IPS-15b (cell line): ENCODE results near the gene LRR1.
"Not testable (repeated sequence)": the region's sequence is repeated elsewhere in the genome, so short reads cannot be mapped to it uniquely, and the experiment has no call there.

Experiments
- H3K27me3 ChIP-seq: one replicate; pipeline ENCODE4 v1.6.1; 2013; ENCODE audit warnings: low read length; ENCODE audit not compliant: control insufficient read depth, insufficient read depth
- H3K36me3 ChIP-seq: one replicate; pipeline ENCODE4 v1.6.1; 2013; ENCODE audit warnings: low read length; ENCODE audit not compliant: control insufficient read depth, insufficient read depth
- H3K4me1 ChIP-seq: one replicate; pipeline ENCODE4 v1.6.1; 2013; ENCODE audit warnings: mild to moderate bottlenecking, low read length; ENCODE audit not compliant: control insufficient read depth, insufficient read depth
- H3K4me3 ChIP-seq: one replicate; pipeline ENCODE4 v1.5.1; 2013; ENCODE audit warnings: low read depth, low read length
- H3K9ac ChIP-seq: one replicate; pipeline ENCODE4 v1.6.1; 2013; ENCODE audit warnings: low read depth, mild to moderate bottlenecking, low read length
- H3K9me3 ChIP-seq: one replicate; pipeline ENCODE4 v1.6.1; 2013; ENCODE audit warnings: mild to moderate bottlenecking, low read length; ENCODE audit not compliant: control insufficient read depth, insufficient read depth

LRR1 gene

GRCh38 chr14:49578141-49578540, 20.6 kb upstream of the LRR1 start:
- Histone ChIP-seq H3K4me1 (peaks cover 7% of the 10 kb centered on the region), H3K9ac (no peak overlapping the region), H3K4me3 (no peak overlapping the region), H3K27me3 (no peaks in the 10 kb centered on the region), H3K9me3 (no peaks in the 10 kb centered on the region), H3K36me3 (peaks cover 6% of the 10 kb centered on the region)

DNA sequence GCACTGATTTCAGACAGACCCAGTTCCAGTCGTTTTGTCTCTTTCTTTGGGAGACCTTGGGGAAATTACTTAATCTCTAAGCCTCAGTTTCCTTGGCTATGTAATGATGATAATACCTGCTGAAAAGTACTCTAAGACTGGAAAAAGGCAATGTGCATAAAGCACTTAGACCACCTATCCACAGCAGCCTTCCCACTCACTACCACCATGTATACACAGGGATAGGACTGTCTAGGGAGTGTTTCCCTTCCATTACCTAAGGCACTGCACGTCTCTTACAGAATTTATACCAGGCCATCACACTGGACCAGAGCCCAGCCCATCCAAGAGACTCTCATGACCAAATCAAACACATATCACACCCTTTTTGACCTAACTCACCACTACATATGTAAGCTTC, 18.9 kb upstream of the LRR1 start:
- H3K4me1 ChIP-seq: peaks cover 7% of the 10 kb centered on the region
- H3K9ac ChIP-seq: no peak overlapping the region
- no peaks in the 10 kb centered on the region for H3K27me3 ChIP-seq
- H3K4me3 ChIP-seq: no peak overlapping the region
- H3K9me3 ChIP-seq: no peaks in the 10 kb centered on the region
- peaks cover 18% of the 10 kb centered on the region for H3K36me3 ChIP-seq

DNA sequence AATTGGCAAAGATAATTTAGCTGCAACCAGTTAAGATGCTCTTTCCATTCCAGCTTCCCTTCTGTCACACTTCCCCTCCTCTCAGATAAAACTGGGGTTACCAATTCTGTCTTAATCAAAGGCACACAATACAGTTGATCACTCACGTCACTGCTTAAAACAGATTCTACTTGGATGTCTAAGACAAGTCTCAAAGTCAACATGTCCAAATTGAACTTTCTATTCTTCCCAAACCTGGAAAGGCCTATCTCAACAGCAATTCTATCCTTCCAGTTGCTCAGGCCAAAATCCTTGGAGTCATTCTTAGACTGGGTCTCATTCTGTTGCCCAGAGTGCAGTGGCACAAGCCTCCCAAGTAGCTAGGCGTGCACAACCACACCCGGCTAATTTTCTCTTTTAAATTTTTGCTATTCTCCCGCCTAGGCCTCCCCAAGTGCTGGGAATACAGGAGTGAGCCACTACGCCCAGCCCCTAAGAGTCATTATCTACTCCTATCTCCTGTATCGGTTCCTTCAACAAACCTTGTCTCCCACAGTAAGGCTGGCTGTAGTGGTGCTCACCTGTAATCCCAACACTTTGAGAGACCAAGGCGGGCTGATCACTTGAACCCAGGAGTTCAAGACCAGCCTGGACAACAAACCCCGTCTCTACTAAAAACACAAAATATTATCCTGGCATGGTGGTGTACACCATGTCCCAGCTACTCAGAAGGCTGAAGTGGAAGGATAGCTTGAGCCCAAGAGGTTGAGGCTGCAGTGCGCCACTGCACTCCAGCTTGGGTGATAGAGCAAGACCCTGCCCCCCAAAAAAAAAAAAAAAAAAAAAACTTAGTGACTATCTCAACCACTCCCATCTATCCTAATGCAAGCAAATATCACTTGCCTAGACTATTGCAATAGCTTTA, 17.3 kb upstream of the LRR1 start:
- Histone ChIP-seq H3K36me3 (peaks cover 18% of the 10 kb centered on the region), H3K27me3 (no peaks in the 10 kb centered on the region), H3K4me3 (no peak overlapping the region), H3K9me3 (no peaks in the 10 kb centered on the region), H3K9ac (no peak overlapping the region), H3K4me1 (peaks cover 7% of the 10 kb centered on the region)

DNA sequence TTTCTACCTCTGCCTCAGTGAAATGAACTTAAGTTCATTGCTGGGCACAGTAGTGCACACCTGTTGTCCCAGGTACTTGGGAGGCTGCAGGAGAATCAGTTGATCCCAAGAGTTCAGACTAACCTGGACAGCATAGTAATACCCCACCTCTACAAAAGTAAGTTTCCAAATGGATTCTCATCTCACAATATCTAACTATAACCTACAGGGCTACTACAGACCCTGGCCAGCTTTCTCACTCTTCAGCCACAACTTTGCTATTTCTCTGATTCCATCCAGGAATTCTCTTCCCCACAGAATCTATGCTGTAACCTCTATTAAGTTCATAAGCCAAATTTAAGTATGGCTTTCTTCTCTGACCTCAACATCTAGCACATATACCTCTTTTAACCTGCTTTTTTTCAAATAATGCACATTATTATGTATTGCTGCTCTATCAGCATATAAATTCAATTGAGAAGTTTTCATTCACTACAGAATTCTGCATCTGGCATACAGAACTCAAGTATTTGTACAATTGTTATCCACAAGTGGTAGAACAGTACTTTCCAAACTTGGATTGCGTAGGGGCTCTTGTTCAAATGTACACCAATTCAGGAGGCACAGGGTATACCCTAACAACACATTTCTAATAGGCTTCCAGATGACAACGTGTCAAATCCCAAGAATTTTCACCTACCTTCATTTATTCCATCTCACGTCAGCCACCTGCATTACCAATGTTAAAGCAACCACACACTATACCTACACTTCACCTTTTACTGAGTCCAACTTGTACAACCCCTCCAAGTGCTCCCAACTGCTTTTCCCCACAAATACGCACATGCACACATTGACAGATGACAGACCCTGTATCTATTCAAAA, 16.4 kb upstream of the LRR1 start:
- Histone ChIP-seq H3K9me3 (no peaks in the 10 kb centered on the region), H3K9ac (no peak overlapping the region), H3K4me1 (peaks cover 7% of the 10 kb centered on the region), H3K36me3 (peaks cover 18% of the 10 kb centered on the region), H3K4me3 (no peak overlapping the region), H3K27me3 (no peaks in the 10 kb centered on the region)

DNA sequence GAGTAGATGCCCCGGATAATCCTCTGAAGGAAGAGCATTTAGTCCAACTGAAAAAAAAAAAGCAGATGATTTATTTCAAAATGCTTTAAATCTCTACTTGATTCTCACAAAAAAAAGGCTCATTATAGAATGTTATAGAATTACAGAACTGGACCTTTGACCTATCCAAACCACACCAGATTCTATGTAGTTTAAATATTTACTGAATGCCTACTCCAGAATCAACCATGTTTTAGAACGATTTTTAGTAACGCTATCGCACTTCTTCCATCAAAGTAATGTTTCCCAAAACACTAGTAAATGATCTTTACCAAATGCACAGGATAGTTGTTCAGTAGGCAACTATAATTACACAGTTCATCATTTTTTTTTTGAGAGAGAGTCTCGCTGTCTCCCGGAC, 15.1 kb upstream of the LRR1 start:
- Histone ChIP-seq H3K9me3 (no peaks in the 10 kb centered on the region), H3K9ac (peak overlapping the region; percentile 100), H3K4me3 (peak overlapping the region; percentile 97), H3K4me1 (peaks cover 7% of the 10 kb centered on the region), H3K27me3 (no peaks in the 10 kb centered on the region), H3K36me3 (peaks cover 18% of the 10 kb centered on the region)

- Histone ChIP-seq H3K4me3 (peak overlapping the region; percentile 97), H3K9me3 (no peaks in the 10 kb centered on the region), H3K36me3 (peaks cover 18% of the 10 kb centered on the region), H3K27me3 (no peaks in the 10 kb centered on the region), H3K9ac (peak overlapping the region; percentile 100), H3K4me1 (peaks cover 7% of the 10 kb centered on the region)
These were observed 14.7 kb upstream of the LRR1 start for GRCh38 chr14:49584058-49584457.

DNA sequence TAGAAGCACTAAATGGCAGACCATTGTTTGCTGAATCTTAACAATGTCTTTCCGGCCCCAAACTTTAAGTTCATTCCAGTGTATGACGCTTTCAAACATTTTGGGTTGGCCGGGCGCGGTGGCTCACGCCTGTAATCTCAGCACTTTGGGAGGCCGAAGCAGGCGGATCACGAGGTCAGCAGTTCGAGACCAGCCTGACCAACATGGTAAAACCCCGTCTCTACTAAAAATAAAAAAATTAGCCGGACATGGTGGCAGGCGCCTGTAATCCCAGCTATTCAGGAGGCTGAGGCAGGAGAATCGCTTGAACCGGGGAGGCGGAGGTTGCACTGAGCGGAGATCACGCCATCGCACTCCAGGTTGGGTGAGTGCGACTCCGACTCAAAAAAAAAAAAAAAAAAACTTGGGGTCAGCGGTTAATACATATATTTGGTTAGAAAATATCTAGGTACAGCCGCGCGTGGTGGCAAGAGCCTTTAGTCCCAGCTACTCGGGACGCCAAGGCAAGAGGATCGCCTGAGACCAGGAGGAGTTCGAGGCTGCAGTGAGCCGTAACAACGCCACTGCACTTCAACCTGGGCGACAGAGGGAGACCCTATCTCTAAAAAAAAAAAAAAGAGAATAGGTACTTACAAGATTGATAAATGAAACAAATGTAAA, 13.6 kb upstream of the LRR1 start:
- Histone ChIP-seq H3K4me3 (peak overlapping the region; percentile 97), H3K9ac (peak overlapping the region; percentile 100), H3K36me3 (peaks cover 18% of the 10 kb centered on the region)
- H3K4me1 ChIP-seq, H3K9me3 ChIP-seq, H3K27me3 ChIP-seq: not testable (repeated sequence)

GRCh38 chr14:49585803-49586672, 12.7 kb upstream of the LRR1 start, which contains the start of gene RPS29:
Gene RPS29, minus strand, starts transcription at chr14:49586380. Its CDS starts 34 bp downstream, at chr14:49586346.
- Histone ChIP-seq H3K9ac (peak within 1 kb of the TSS; percentile 100), H3K27me3 (no peaks in the 10 kb centered on the region), H3K4me1 (peaks cover 7% of the 10 kb centered on the region), H3K4me3 (peak within 1 kb of the TSS; percentile 97), H3K9me3 (no peaks in the 10 kb centered on the region), H3K36me3 (peaks cover 18% of the 10 kb centered on the region)

DNA sequence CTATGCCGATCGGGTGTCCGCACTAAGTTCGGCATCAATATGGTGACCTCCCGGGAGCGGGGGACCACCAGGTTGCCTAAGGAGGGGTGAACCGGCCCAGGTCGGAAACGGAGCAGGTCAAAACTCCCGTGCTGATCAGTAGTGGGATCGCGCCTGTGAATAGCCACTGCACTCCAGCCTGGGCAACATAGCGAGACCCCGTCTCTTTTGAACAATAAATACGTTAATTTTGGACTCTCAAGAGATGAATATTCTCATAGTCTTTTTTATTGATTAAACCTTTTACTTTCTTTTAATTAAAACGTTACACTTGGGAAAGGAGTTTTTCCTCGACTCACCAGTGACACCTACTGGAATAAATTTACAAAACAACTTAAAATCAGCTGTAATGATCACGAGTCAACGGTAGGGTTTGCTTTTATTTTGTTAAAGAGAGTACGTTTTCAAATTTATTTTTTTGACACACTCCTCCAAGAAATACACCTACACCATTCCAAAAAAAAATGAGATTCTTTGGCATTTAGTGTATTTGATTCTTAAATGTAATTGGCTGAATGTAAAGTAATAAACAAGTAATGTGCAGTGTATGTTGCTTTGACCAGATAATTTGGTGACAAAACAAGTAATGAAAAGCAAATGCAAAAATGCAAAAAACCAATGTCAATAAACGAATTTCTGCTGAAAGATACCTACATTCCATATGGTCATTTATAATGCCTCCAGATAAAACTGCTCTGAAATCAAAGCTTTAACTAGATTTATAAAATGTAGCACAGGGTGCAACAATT, 11.9 kb upstream of the LRR1 start:
- Histone ChIP-seq H3K9ac (no peak overlapping the region), H3K4me1 (peaks cover 7% of the 10 kb centered on the region), H3K36me3 (peaks cover 18% of the 10 kb centered on the region), H3K9me3 (no peaks in the 10 kb centered on the region), H3K27me3 (no peaks in the 10 kb centered on the region), H3K4me3 (no peak overlapping the region)

- H3K9me3 ChIP-seq: no peaks in the 10 kb centered on the region
- H3K4me3 ChIP-seq: no peak overlapping the region
These were observed 9.4 kb upstream of the LRR1 start for GRCh38 chr14:49589387-49589786.

More at GRCh38 chr14:49589387-49589786, 9.4 kb upstream of the LRR1 start:
- Histone ChIP-seq H3K4me1 (no peaks in the 10 kb centered on the region), H3K27me3 (no peaks in the 10 kb centered on the region), H3K36me3 (peaks cover 1% of the 10 kb centered on the region), H3K9ac (no peak overlapping the region)
